ENCODE measurements around the gene HIF1A.

HIF1A gene

DNA sequence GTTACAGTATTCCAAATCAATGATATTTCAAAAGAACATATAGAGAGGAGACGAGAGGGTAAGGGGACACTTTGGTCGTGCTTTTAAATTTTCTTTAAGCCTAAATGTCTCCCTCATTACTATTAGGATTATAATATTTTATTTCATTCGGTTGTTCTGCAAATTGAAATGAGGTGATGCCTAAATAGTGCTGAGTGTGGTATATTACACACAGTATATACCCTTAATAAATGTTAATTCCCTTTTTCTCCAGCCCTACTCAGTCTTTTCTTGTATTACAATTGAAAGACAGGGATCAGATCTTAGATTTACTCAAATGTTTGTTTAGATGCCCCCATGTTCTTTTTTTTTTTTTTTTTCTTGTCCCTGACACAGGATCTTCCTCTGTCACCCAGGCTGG, 74.6 kb downstream of the HIF1A start:
- no peak for DNase-seq (ENCODE audit: low spot score in 2 of 2)
- Mint-ChIP-seq H3K9me3 (no peaks in the 10 kb centered on the region), H3K36me3 (peaks cover 24% of the 10 kb centered on the region), H3K27ac (no peak overlapping the region), H3K4me3 (no peak overlapping the region), H3K4me1 (peaks cover 9% of the 10 kb centered on the region), H3K27me3 (no peaks in the 10 kb centered on the region)
- ATAC-seq (ENCODE audit: low read depth): no peak

DNA sequence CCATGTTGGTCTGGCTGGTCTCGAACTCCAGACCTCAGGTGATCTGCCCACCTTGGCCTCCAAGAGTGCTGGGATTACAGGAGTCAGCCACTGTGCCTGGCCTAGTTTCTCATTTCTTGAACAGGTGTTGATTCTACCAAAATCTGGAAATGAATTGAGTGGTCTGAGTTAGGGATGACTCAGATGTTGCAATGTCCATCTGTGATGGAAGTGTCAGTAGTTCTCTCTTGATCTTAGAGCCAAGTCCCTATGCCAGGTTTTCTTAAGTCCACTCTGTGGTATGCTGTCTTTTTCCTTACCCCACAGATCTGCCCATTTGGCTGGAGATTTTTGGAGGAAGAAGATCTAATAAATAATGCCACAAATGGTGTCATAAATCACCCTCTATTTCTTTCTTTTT, 79.5 kb downstream of the HIF1A start:
- Mint-ChIP-seq H3K9me3 (no peaks in the 10 kb centered on the region), H3K4me3 (no peak overlapping the region), H3K36me3 (peaks cover 33% of the 10 kb centered on the region), H3K27ac (no peak overlapping the region), H3K4me1 (no peaks in the 10 kb centered on the region), H3K27me3 (no peaks in the 10 kb centered on the region)
- no peak for DNase-seq (ENCODE audit: low spot score in 2 of 2)
- ATAC-seq (ENCODE audit: low read depth): no peak

GRCh38 chr14:61780125-61780524, 84.8 kb downstream of the HIF1A start:
- Mint-ChIP-seq H3K27ac (no peak overlapping the region), H3K9me3 (no peaks in the 10 kb centered on the region), H3K36me3 (peaks cover 30% of the 10 kb centered on the region), H3K4me1 (no peaks in the 10 kb centered on the region), H3K27me3 (no peaks in the 10 kb centered on the region), H3K4me3 (no peak overlapping the region)
- ATAC-seq (ENCODE audit: low read depth): no peak
- DNase-seq (ENCODE audit: low spot score in 2 of 2): no peak

- H3K4me1 Mint-ChIP-seq: no peaks in the 10 kb centered on the region
- H3K9me3 Mint-ChIP-seq: no peaks in the 10 kb centered on the region
- no peaks in the 10 kb centered on the region for H3K27me3 Mint-ChIP-seq
- H3K27ac Mint-ChIP-seq: no peak overlapping the region
- ATAC-seq (ENCODE audit: low read depth): no peak
- H3K36me3 Mint-ChIP-seq: peaks cover 8% of the 10 kb centered on the region
- H3K4me3 Mint-ChIP-seq: no peak overlapping the region
- DNase-seq (ENCODE audit: low spot score in 2 of 2): no peak
These were observed 102.0 kb downstream of the HIF1A start for GRCh38 chr14:61797309-61797708.
